Testis (tissue), 2 donors: ENCODE data around the gene SEMA3E.

Experiments used
- POLR2A ChIP-seq: fragments of 450-650 bp; IDR thresholded peaks from one replicate; pipeline ENCODE4 v1.6.1; 2017; ENCODE audit warnings: antibody characterized with exemption, mild to moderate bottlenecking, moderate library complexity
- TF ChIP-seq, protein P1 (sequence below), 3 experiments: fragments of 450-650 bp in 2 of 3; fragments of 200-600 bp in 1 of 3; sonication (generic) in 1 of 3; IDR thresholded peaks; one replicate each; pipeline ENCODE4 v1.5.1; 2016 to 2019; ENCODE audit warnings: antibody characterized with exemption in 3 of 3, mild to moderate bottlenecking in 2 of 3, moderate library complexity in 1 of 3

DNA sequence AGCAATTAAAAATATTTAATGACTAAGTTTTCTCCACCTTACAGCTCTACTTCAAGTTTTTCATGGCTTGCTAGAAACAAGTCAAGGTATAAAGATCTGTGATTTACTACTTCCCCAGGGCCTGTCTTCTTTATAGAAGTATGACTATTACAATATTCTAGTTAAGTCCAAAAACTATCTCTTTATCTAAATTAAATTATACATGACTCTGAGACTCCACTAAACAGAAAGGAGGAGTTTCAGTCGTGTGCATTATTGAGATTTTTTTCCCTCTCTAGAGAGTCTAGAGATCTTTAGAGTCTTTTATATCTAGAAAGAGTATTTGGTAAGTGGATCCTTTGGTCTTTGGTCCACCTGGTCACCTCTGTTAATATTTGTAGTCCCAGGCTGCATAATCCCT lies 100.7 kb downstream of the SEMA3E start:
- TF ChIP-seq, protein P1, sequence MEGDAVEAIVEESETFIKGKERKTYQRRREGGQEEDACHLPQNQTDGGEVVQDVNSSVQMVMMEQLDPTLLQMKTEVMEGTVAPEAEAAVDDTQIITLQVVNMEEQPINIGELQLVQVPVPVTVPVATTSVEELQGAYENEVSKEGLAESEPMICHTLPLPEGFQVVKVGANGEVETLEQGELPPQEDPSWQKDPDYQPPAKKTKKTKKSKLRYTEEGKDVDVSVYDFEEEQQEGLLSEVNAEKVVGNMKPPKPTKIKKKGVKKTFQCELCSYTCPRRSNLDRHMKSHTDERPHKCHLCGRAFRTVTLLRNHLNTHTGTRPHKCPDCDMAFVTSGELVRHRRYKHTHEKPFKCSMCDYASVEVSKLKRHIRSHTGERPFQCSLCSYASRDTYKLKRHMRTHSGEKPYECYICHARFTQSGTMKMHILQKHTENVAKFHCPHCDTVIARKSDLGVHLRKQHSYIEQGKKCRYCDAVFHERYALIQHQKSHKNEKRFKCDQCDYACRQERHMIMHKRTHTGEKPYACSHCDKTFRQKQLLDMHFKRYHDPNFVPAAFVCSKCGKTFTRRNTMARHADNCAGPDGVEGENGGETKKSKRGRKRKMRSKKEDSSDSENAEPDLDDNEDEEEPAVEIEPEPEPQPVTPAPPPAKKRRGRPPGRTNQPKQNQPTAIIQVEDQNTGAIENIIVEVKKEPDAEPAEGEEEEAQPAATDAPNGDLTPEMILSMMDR (IDR thresholded peaks at IDR 0.05) = no peak
- TF ChIP-seq POLR2A = no peak
